GM12878 (cell line): ENCODE results near the gene CCDC51. TPM values are rescaled to one million over a fixed set of nuclear protein-coding genes. Genes with fewer than 3 reads are reported as not detected.
A peak's percentile ranks its signal among the peaks of the same experiment; 100 is the strongest.

Experiments
- ATAC-seq: fragments of 200-7000 bp; cut with Tn5 transposase; 3 replicates; pipeline ENCODE4 v1.9.1; 2020; ENCODE audit warnings: mild to moderate bottlenecking, moderate library complexity
- BruUV-seq: library from RNA; stranded (reverse); fragments of 400-500 nt; replicated peaks from 2 replicates; lab custom pipeline; 2021; lab: Mats Ljungman, UMichigan
- CTCF ChIA-PET: fragments of 300-600 bp; sonication (Branson Sonifier 250); formaldehyde crosslinking; extraction: SDS; loops from one replicate; lab custom pipeline; 2021; ENCODE audit warnings: inconsistent platforms; lab: Yijun Ruan, JAX
- POLR2A ChIA-PET: fragments of 350-600 bp; formaldehyde crosslinking; extraction: SDS; loops from one replicate; lab custom pipeline; 2021; ENCODE audit warnings: inconsistent platforms; lab: Charles Lee
- RAD21 ChIA-PET: fragments of 300-600 bp; sonication (Branson Sonifier 250); formaldehyde crosslinking; loops from one replicate; lab custom pipeline; 2023; ENCODE audit warnings: antibody characterized with exemption; ENCODE audit not compliant: unreplicated experiment; lab: Charles Lee
- SMC1A ChIA-PET: fragments of 300-600 bp; sonication (Branson Sonifier 250); formaldehyde crosslinking; loops from one replicate; lab custom pipeline; 2023; ENCODE audit not compliant: unreplicated experiment, uncharacterized antibody; lab: Charles Lee
- DNase-seq: peaks from one replicate; pipeline ENCODE4 v3.0.0-alpha.2; 2011; ENCODE audit warnings: low read depth, low spot score
- FAIRE-seq: peaks from 3 replicates; lab custom pipeline; 2011; peaks lifted over from hg19 to GRCh38; lab: Jason Lieb, UNC
- H2AFZ ChIP-seq: 2 replicates; pipeline ENCODE4 v1.6.0; 2011; ENCODE audit warnings: low read depth, low read length, control low read depth; ENCODE audit not compliant: control insufficient read depth
- H3K27ac ChIP-seq: 2 replicates; pipeline ENCODE4 v1.5.1; 2011; ENCODE audit warnings: control low read depth; ENCODE audit not compliant: control insufficient read depth, insufficient read depth
- H3K27me3 ChIP-seq, 2 experiments: replicated peaks in 1 of 2; 2 replicates each; pipeline versions ENCODE4 v1.6.0 to v1.6.1; 2011; ENCODE audit warnings: low read length in 1 of 2; ENCODE audit not compliant: control insufficient read depth in 2 of 2, insufficient read depth in 2 of 2
- H3K36me3 ChIP-seq, 2 experiments: 2 replicates each; pipeline ENCODE4 v1.5.1; 2011; ENCODE audit warnings: low read length in 1 of 2; ENCODE audit not compliant: control insufficient read depth in 2 of 2, insufficient read depth in 2 of 2
- H3K4me1 ChIP-seq: 2 replicates; pipeline ENCODE4 v1.6.1; 2011; ENCODE audit warnings: mild to moderate bottlenecking, low read length, moderate library complexity, mixed read lengths; ENCODE audit not compliant: control insufficient read depth, insufficient read depth
- H3K4me2 ChIP-seq: 2 replicates; pipeline ENCODE4 v1.6.0; 2011; ENCODE audit warnings: control low read depth; ENCODE audit not compliant: control insufficient read depth, insufficient read depth
- H3K4me3 ChIP-seq: fragments of 200-600 bp; sonication (generic); 2 replicates; pipeline ENCODE4 v1.5.1; 2016
- H3K79me2 ChIP-seq: 2 replicates; pipeline ENCODE4 v1.6.0; 2011; ENCODE audit warnings: low read length; ENCODE audit not compliant: control insufficient read depth, insufficient read depth
- H3K9ac ChIP-seq: 2 replicates; pipeline ENCODE4 v1.8.0; 2011; ENCODE audit warnings: low read length, control low read depth, mixed read lengths; ENCODE audit not compliant: control insufficient read depth, insufficient read depth
- H3K9me3 ChIP-seq: replicated peaks from 3 replicates; pipeline ENCODE4 v1.5.1; 2011; ENCODE audit warnings: mild to moderate bottlenecking, low read length; ENCODE audit not compliant: control insufficient read depth, insufficient read depth
- H4K20me1 ChIP-seq: 2 replicates; pipeline ENCODE4 v1.6.0; 2011; ENCODE audit not compliant: control insufficient read depth, insufficient read depth
- IKZF2 ChIP-seq, 2 experiments: fragments of 450-650 bp; IDR thresholded peaks; 2 replicates each; pipeline ENCODE4 v1.6.1; 2017; ENCODE audit warnings: mild to moderate bottlenecking in 2 of 2, moderate library complexity in 2 of 2
- NBN ChIP-seq: fragments of 450-650 bp; IDR thresholded peaks from 2 replicates; pipeline ENCODE4 v1.6.1; 2016
- RUNX3 ChIP-seq: IDR thresholded peaks from 2 replicates; pipeline ENCODE4 v1.6.1; 2012; ENCODE audit warnings: low read length, inconsistent platforms
- SPI1 ChIP-seq: IDR thresholded peaks from 2 replicates; pipeline ENCODE4 v1.6.1; 2011; ENCODE audit warnings: low read depth, mild to moderate bottlenecking, low read length, moderate library complexity, borderline replicate concordance; ENCODE audit not compliant: insufficient read depth
- TCF12 ChIP-seq: IDR thresholded peaks from 2 replicates; pipeline ENCODE4 v1.6.1; 2011; ENCODE audit warnings: low read depth, mild to moderate bottlenecking, low read length
- TCF3 ChIP-seq: IDR thresholded peaks from 2 replicates; pipeline ENCODE4 v1.6.1; 2012; ENCODE audit warnings: low read depth, mild to moderate bottlenecking, low read length, borderline replicate concordance; ENCODE audit not compliant: insufficient read depth
- WGBS: methylation state at CpG from one replicate; pipeline ENCODE4 v1.1.6; 2016; ENCODE audit warnings: low lambda C conversion rate; ENCODE audit not compliant: insufficient replicate concordance, insufficient coverage; ENCODE audit errors: missing lambda C conversion rate; 5-methylcytosine and 5-hydroxymethylcytosine counted together
- in situ Hi-C: fragments of 300-500 bp; cut with MboI; formaldehyde crosslinking; loops from 9 replicates; pipeline ENCODE4 v1.14.3; 2018; ENCODE audit warnings: mixed read lengths
- intact Hi-C: fragments of 100-400 bp; cut with micrococcal nuclease; formaldehyde crosslinking; loops from one replicate; pipeline ENCODE4 v1.14.2; 2022; ENCODE audit not compliant: unreplicated experiment
- polyA plus RNA-seq, 11 experiments: library from polyadenylated mRNA; depleted of rRNA in 4 of 11; unstranded in 6 of 11; stranded (reverse) in 5 of 11; fragments of >200 nt; fragmentation: Nextera tagmentation in 4 of 11; fragmentation: Illumina TruSeq in 1 of 11; extraction: Ambion mirVana in 4 of 11; extraction: Trizol in 1 of 11; gene quantifications; 1 replicate in 1 of 11; 2 replicates in 10 of 11; pipeline versions ENCODE4 v1.2.1 to v1.2.3, GENCODE V29; 2011 to 2016; ENCODE audit warnings: inconsistent platforms in 2 of 11, missing spikeins in 2 of 11, low read depth in 1 of 11
- total RNA-seq, 4 experiments: library from RNA; depleted of rRNA in 3 of 4; stranded (reverse); fragments of >200 nt in 3 of 4; fragmentation: Illumina TruSeq in 1 of 4; extraction: Trizol in 1 of 4; gene quantifications; 2 replicates each; pipeline versions ENCODE4 v1.2.1 to v1.2.3, GENCODE V29; 2013 to 2021
- TF ChIP-seq, protein P1 (sequence below): fragments of 450-650 bp; IDR thresholded peaks from 2 replicates; pipeline ENCODE4 v1.6.1; 2016; ENCODE audit warnings: mild to moderate bottlenecking

Gene CCDC51
- total and polyA plus RNA-seq, 10 of the 15 experiments (the other 5 are each of a cell fraction or from before 2014, with no cell fraction given): 10.6 to 54.9 (median 28.5) TPM

DNA sequence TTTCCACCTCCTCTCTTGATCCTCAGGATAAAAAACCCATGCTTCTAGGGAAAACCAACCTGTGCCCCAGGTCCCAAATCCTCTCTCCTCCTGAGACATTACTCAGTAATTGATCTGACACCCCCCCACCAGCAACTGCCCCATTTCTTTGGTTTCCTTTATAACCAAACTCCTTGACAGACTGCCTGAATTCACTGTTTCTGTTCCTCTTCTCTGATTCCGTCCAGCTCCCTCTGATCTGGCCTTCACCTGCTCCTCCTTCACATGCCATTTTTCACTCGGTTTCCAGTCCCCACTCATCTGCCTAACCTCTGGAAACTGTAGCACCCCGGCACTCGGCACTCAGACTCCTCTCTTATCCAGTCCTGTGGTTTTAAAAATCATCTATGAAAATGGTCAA lies 2.1 kb downstream of the CCDC51 start:
- BruUV-seq: no TSS peak
- no peak overlapping the region; the same call in 1 of the 2 replicates for H3K27ac ChIP-seq
- TF ChIP-seq IKZF2 (IDR thresholded peaks at IDR 0.05) (peak; percentile 51 to 54; a peak in 2 of 4 replicates), RUNX3 (peak; percentile 32; the same call in 1 of the 2 replicates), SPI1 (peak; percentile 76; the same call in 1 of the 2 replicates), NBN (0 out of 2 replicates have a peak, but pooled peaks have one; percentile 17), TCF12 (no peak), TCF3 (no peak)
- TF ChIP-seq, protein P1, sequence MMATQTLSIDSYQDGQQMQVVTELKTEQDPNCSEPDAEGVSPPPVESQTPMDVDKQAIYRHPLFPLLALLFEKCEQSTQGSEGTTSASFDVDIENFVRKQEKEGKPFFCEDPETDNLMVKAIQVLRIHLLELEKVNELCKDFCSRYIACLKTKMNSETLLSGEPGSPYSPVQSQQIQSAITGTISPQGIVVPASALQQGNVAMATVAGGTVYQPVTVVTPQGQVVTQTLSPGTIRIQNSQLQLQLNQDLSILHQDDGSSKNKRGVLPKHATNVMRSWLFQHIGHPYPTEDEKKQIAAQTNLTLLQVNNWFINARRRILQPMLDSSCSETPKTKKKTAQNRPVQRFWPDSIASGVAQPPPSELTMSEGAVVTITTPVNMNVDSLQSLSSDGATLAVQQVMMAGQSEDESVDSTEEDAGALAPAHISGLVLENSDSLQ: peak; percentile 53; the same call in 1 of the 2 replicates

More for the DNA sequence above, 2.1 kb downstream of the CCDC51 start:
- Histone ChIP-seq H3K79me2 (peaks cover 38% of the 10 kb centered on the region), H3K27me3 (no peaks in the 10 kb centered on the region), H3K4me1 (peaks cover 22% of the 10 kb centered on the region), H4K20me1 (no peaks in the 10 kb centered on the region), H3K9me3 (no peaks in the 10 kb centered on the region), H2AFZ (no peak overlapping the region), H3K4me2 (peak overlapping the region; percentile 15), H3K4me3 (no peak overlapping the region), H3K9ac (peak overlapping the region; percentile 25; the same call in 1 of the 2 replicates), H3K36me3 (peaks cover 3 to 4% of the 10 kb centered on the region in 2 experiments)
- ChIA-PET RAD21 (interaction anchor here (2.8 to 4.9 kb wide), 4 partner anchors 37 to 245 kb away, joined by 22 to 259 read pairs (median 69); partner anchors contain the start of gene ZNF589), SMC1A (interaction anchor here (0.9 to 11.5 kb wide), 8 partner anchors 9 to 248 kb away, joined by 3 to 287 read pairs (median 19); partner anchors contain the start of gene CDC25A), CTCF (interaction anchor here (2.6 to 12.5 kb wide), 10 partner anchors 9 to 245 kb away, joined by 21 to 757 read pairs (median 78); partner anchors contain the start of genes ATRIP, CAMP and PFKFB4), POLR2A (interaction anchor here (0.5 to 1.0 kb wide), 3 partner anchors 9 to 193 kb away, joined by 3 to 5 read pairs (median 3); partner anchors contain the start of gene ATRIP)
- DNase-seq (no peak), ATAC-seq (no peak), FAIRE-seq (no peak)
- WGBS: 59% methylated on average over 4 of the region's 4 CpGs
- in situ Hi-C loops: loop anchor here (5.0 kb wide), 3 partner anchors 36 to 206 kb away; no protein-coding TSS in a partner anchor
- intact Hi-C loops: no loop called here
